Kidney epithelial cell (primary cell): ENCODE data around the gene ATP6V1E1. TPM values are rescaled to one million over a fixed set of nuclear protein-coding genes. Genes with fewer than 3 reads are reported as not detected.

ENCODE experiments used
- DNase-seq: peaks from one replicate; pipeline ENCODE4 v3.0.0-alpha.2; 2010; ENCODE audit warnings: low read depth
- H3K27me3 ChIP-seq: 2 replicates; pipeline ENCODE4 v1.6.0; 2011; ENCODE audit warnings: low read length; ENCODE audit not compliant: control insufficient read depth, insufficient read depth
- H3K36me3 ChIP-seq: 2 replicates; pipeline ENCODE4 v1.5.1; 2011; ENCODE audit warnings: low read length; ENCODE audit not compliant: control insufficient read depth, insufficient read depth
- H3K4me3 ChIP-seq: 2 replicates; pipeline ENCODE4 v1.5.1; 2011; ENCODE audit warnings: low read depth, mild to moderate bottlenecking, control low read depth, low read length
- total RNA-seq: library from RNA; depleted of rRNA; stranded (reverse); fragments of >200 nt; gene quantifications from 2 replicates; pipeline ENCODE4 v1.2.3, GENCODE V29; 2015
- TF ChIP-seq, protein P1 (sequence below): IDR thresholded peaks from 2 replicates; pipeline ENCODE4 v1.5.1; 2011; ENCODE audit warnings: mild to moderate bottlenecking, moderate library complexity, low read length, control low read depth, inconsistent platforms; ENCODE audit not compliant: insufficient read depth, poor library complexity, severe bottlenecking

The ATP6V1E1 gene
- total RNA-seq, 1 donor from 2014 or later: 172 TPM

DNA sequence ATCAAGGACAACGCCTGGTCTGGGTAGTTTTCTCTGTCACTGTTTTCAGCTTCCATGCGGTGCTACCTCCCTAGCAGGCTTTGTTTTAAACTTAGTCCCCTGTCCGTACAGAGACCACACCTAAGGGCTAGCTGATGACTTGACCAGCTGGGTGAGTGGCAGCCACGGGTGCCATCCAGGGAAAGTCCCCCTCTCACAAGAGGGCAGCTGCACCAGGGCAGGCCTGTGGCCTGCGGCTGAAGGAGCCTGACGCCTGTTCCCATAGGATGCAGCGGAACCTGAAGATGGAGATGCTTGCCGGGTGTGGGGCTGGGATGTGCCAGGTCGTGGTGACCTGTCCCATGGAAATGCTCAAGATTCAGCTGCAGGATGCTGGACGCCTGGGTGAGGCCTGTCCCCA, 45.4 kb downstream of the ATP6V1E1 start:
- no peak for DNase-seq
- Histone ChIP-seq H3K27me3 (peaks cover 3% of the 10 kb centered on the region), H3K36me3 (no peaks in the 10 kb centered on the region), H3K4me3 (no peak overlapping the region)
- TF ChIP-seq, protein P1, sequence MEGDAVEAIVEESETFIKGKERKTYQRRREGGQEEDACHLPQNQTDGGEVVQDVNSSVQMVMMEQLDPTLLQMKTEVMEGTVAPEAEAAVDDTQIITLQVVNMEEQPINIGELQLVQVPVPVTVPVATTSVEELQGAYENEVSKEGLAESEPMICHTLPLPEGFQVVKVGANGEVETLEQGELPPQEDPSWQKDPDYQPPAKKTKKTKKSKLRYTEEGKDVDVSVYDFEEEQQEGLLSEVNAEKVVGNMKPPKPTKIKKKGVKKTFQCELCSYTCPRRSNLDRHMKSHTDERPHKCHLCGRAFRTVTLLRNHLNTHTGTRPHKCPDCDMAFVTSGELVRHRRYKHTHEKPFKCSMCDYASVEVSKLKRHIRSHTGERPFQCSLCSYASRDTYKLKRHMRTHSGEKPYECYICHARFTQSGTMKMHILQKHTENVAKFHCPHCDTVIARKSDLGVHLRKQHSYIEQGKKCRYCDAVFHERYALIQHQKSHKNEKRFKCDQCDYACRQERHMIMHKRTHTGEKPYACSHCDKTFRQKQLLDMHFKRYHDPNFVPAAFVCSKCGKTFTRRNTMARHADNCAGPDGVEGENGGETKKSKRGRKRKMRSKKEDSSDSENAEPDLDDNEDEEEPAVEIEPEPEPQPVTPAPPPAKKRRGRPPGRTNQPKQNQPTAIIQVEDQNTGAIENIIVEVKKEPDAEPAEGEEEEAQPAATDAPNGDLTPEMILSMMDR: no peak

DNA sequence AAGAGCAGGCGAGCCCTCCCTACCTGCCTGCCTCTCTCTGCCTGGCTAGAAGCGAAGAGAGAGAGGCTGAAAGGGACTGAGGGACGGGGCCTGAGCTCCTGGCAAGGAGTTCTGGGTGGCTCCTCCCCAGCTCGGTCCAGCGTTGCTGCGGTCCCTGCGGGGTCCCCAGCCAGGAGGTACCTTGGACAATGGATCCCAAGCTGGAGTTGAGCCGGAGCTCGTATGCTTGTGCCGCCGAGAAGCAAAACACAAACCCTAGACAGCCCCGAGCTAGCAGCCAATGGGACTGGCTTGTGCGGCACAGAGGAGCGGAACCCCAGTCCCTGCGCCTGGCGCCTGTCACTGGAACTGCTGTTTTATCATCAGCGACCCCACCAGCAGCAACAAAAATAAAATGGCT, 46.9 kb downstream of the ATP6V1E1 start:
- Histone ChIP-seq H3K4me3 (no peak overlapping the region), H3K27me3 (peaks cover 3% of the 10 kb centered on the region), H3K36me3 (no peaks in the 10 kb centered on the region)
- TF ChIP-seq, protein P1: no peak
- DNase-seq: no peak

DNA sequence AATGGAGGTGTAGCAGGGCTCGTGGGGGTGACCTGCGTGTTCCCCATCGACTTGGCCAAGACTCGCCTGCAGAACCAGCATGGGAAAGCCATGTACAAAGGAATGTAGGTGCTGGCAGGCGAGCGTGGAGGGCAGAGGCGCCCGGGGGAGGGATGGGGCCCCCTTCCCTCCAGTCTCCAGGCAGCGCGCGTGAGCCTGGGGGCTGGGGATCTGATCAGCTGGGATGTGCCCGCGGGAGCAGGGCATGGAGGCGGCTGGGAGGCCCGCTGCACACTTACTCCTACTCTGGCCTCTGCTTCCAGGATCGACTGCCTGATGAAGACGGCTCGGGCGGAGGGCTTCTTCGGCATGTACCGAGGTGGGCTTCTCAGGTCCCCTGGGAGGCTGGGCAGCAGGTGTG, 47.5 kb downstream of the ATP6V1E1 start:
- TF ChIP-seq, protein P1: no peak
- H3K27me3 ChIP-seq: peaks cover 3% of the 10 kb centered on the region
- H3K36me3 ChIP-seq: no peaks in the 10 kb centered on the region
- DNase-seq: no peak
- no peak overlapping the region for H3K4me3 ChIP-seq

DNA sequence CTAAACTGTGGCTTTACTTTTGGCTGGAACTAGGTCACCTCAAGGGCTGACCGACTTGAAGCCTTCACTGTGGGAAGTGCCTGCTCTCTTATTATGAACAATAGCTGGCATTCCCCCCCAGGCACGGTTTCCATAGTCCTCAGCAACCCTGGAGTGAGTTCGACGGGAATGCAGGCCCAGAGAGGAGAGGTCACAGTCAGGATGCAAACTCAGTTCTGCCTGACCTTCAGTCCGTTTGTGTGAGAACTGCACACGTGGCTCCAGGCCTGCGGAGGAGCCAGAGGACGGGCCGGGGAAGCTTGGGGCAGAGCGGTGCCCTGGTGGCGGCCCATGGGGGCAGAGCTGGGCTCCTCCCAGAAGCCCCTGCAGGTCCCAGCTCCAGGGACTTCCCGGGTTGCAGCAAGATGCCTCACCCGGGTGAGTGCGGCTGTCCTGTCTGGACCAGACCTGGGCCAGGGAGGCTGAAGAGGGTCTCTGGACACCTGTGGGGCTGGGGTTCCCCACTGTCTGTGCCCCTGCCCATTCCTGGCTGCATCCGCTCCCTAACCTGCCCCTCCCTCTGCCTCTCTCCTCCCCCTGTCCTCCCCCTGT, 48.0 kb downstream of the ATP6V1E1 start:
- peaks cover 3% of the 10 kb centered on the region for H3K27me3 ChIP-seq
- TF ChIP-seq, protein P1: no peak
- H3K4me3 ChIP-seq: no peak overlapping the region
- H3K36me3 ChIP-seq: no peaks in the 10 kb centered on the region
- no peak for DNase-seq

DNA sequence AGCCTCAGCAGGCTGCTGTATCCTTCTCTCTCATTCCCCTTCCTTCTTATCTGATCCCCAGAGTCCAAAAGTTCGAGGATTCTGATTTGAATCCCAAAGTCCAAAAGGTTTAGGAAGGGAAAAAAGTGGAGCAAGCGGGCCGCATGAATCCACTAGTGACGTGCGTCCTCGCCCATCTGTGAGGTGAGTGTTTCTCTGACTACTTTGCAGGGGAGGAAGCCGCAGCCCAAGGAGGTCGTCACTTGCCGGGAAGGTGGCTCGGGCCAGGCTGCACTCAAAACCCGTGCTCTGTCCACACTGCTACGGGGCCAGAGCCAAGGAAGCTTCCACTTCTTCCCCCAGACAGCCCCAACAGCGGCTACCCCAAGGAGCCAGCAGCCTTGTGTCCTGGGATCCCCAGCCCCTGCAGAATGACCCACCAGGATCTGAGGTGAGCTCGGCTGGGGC, 49.0 kb downstream of the ATP6V1E1 start:
- Histone ChIP-seq H3K27me3 (peaks cover 3% of the 10 kb centered on the region), H3K4me3 (no peak overlapping the region), H3K36me3 (no peaks in the 10 kb centered on the region)
- TF ChIP-seq, protein P1: no peak
- no peak for DNase-seq

DNA sequence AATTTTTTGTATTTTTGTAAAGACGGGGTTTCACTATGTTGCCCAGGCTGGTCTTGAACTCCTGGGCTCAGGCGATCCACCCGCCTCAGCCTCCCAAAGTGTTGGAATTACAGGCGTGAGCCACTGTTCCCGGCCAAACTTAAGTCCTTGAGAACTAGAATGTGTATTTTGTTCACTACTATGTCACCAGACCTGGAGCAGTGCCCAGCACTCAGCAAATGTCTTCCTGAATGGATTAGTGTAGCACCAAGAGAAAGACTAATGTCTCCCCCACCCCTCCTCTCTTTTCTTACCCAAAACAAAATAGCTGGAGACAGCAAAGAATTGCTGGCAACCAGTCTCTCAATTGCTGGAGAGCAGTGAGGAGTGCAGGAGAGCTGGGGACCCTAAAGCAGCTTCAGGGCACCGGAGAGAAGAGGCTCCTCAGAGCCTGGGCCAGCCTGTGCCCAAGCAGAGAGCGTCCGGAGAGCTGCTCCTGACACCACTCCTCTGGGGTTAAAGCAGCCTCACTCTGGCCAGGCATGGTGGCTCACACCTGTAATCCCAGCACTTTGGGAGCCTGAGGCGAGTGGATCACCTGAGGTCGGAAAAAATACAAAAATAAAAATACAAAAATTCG, 50.3 kb downstream of the ATP6V1E1 start:
- H3K4me3 ChIP-seq: no peak overlapping the region
- no peaks in the 10 kb centered on the region for H3K36me3 ChIP-seq
- no peak for DNase-seq
- H3K27me3 ChIP-seq: peaks cover 3% of the 10 kb centered on the region
- TF ChIP-seq, protein P1: no peak
